ENCODE results near the gene TMEM30A.

DNA sequence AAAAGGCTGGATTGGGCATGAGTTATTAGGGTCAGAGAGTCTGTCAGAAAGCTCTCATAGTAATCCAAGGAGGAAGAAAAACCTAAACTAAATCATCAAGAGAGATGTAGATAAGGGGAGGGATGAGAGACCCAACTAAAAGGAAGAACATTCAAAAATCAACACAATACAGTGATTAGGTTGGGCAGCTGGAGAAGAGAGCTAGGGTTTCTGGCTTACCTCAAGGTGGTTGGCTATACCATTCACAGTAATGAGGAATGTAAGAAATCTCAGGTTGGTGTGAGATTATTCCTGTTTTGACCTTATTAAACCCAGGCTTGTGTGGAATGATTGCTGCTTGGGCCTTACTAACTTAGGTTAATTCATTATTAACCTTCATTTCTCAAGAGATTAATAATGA lies 34.8 kb downstream of the TMEM30A start:
- TF ChIP-seq, protein P1, sequence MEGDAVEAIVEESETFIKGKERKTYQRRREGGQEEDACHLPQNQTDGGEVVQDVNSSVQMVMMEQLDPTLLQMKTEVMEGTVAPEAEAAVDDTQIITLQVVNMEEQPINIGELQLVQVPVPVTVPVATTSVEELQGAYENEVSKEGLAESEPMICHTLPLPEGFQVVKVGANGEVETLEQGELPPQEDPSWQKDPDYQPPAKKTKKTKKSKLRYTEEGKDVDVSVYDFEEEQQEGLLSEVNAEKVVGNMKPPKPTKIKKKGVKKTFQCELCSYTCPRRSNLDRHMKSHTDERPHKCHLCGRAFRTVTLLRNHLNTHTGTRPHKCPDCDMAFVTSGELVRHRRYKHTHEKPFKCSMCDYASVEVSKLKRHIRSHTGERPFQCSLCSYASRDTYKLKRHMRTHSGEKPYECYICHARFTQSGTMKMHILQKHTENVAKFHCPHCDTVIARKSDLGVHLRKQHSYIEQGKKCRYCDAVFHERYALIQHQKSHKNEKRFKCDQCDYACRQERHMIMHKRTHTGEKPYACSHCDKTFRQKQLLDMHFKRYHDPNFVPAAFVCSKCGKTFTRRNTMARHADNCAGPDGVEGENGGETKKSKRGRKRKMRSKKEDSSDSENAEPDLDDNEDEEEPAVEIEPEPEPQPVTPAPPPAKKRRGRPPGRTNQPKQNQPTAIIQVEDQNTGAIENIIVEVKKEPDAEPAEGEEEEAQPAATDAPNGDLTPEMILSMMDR (IDR thresholded peaks at IDR 0.05; ENCODE audit: insufficient read depth, low read length, poor library complexity, severe bottlenecking), result no peak
- TF ChIP-seq EZH2phosphoT487 (conservative IDR thresholded peaks at IDR 0.05; ENCODE audit: low read length), result no peak
